Measurements from ENCODE around the gene OLFML1. TPM values are rescaled to one million over a fixed set of nuclear protein-coding genes. Genes with fewer than 3 reads are reported as not detected.
"Not testable (repeated sequence)": the region's sequence is repeated elsewhere in the genome, so short reads cannot be mapped to it uniquely, and the experiment has no call there.

OLFML1 gene
- total and polyA plus RNA-seq, 5 experiments from 2014 or later = 0.15 to 0.22 TPM; not detected in 3

- H3K27ac Mint-ChIP-seq = peak overlapping the region in 9 of 10 donors; percentile 32 to 98 (median 93)
- DNase-seq, ATAC-seq, H3K36me3 Mint-ChIP-seq, H3K27me3 Mint-ChIP-seq: not testable (repeated sequence)
- H3K4me1 Mint-ChIP-seq = peaks cover 30 to 51% (median 45%) of the 10 kb centered on the region in 4 donors
- POLR2A ChIA-PET = interaction anchor here (8.7 kb wide), 1 partner anchor 6 kb away, joined by 55 read pairs; no protein-coding TSS in a partner anchor
- peak overlapping the region in 3 of 10 donors; percentile 2 to 94 (median 13) for H3K4me3 Mint-ChIP-seq
- H3K9me3 Mint-ChIP-seq = peaks cover 0 to 11% (median 0%) of the 10 kb centered on the region in 9 donors
Measured at GRCh38 chr11:7517743-7518142, 32.4 kb downstream of the OLFML1 start.

- Mint-ChIP-seq H3K36me3 (peaks cover 0 to 4% (median 3%) of the 10 kb centered on the region in 3 donors), H3K9me3 (peaks cover 0 to 11% (median 0%) of the 10 kb centered on the region in 9 donors), H3K27me3 (peaks cover 0 to 2% (median 0%) of the 10 kb centered on the region in 5 donors), H3K4me3 (peak overlapping the region in 3 of 10 donors; percentile 30 to 58 (median 31)), H3K27ac (peak overlapping the region in 8 of 10 donors; percentile 50 to 98 (median 94)), H3K4me1 (peaks cover 34 to 46% (median 45%) of the 10 kb centered on the region in 4 donors)
- DNase-seq = no peak
- no peak for ATAC-seq
- POLR2A ChIA-PET = interaction anchor here (8.7 kb wide), 1 partner anchor 5 kb away, joined by 55 read pairs; no protein-coding TSS in a partner anchor
Measured at GRCh38 chr11:7518811-7519562, 33.7 kb downstream of the OLFML1 start.

DNA sequence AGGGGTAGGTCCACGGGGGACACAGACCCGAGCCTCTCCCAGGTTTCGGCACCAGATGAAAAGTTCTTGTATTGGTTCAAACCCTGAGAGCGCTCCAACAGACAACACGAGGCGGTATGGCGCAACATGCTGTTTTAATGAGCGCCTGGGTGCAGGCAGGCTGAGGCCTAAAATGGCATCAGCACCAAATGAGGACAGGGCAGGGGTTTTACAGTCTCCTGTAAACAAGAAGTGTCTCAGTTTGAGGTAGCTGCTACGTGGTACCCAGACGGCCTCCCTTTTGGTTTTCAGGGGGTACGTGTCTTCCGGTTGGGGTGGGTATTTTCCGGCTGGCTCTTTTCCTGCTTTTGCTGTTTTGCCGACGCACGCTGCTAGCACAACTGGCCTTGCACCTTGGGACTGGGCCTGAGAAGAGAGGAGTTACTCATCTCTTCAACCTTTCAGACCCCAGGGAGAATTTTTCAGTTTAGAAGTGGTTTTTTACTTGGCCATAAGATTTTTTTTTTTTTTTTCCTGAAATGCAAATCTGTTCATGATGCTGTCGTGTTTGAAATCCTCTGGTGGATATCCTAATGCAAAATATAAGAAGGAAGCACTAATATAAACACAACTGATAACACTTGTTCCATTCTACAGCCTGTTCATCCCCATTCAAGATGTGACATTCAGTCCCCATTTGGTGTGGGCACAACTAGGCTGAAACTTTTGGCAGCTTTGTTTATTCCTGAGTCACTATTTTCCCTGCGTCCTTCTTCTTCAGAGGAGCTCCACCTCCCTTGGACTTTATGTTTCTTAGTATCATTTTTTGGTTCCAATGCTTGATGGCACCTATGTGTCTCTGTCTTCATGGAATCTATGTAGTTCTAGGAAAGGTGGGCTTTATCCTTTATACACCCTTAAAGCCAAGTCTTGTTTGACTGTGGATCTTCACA is 35.0 kb downstream of the OLFML1 start:
- Mint-ChIP-seq H3K9me3 (peaks cover 0 to 11% (median 0%) of the 10 kb centered on the region in 9 donors), H3K27me3 (peaks cover 0 to under 1% (median 0%) of the 10 kb centered on the region in 5 donors), H3K4me3 (peak overlapping the region in 2 of 10 donors; percentile 24 to 76), H3K27ac (peak overlapping the region in 2 of 10 donors; percentile 21 to 48), H3K4me1 (peaks cover 36 to 48% (median 43%) of the 10 kb centered on the region in 4 donors), H3K36me3 (peaks cover 0 to 6% (median 3%) of the 10 kb centered on the region in 3 donors)
- ATAC-seq = peak; percentile 18 to 26
- POLR2A ChIA-PET = interaction anchor here (0.8 to 6.8 kb wide), 3 partner anchors 6 to 17 kb away, joined by 3 to 55 read pairs (median 3); partner anchors contain the start of gene PPFIBP2
- DNase-seq = no peak

- H3K4me1 Mint-ChIP-seq = peaks cover 34 to 50% (median 42%) of the 10 kb centered on the region in 4 donors
- no peaks in the 10 kb centered on the region for H3K27me3 Mint-ChIP-seq
Measured at GRCh38 chr11:7520981-7521487, 35.7 kb downstream of the OLFML1 start.

GRCh38 chr11:7522121-7522520 is 36.8 kb downstream of the OLFML1 start:
- POLR2A ChIA-PET = interaction anchor here (6.8 kb wide), 1 partner anchor 8 kb away, joined by 55 read pairs; the partner anchor contains the start of gene PPFIBP2
- Mint-ChIP-seq H3K36me3 (peaks cover 0 to 6% (median 3%) of the 10 kb centered on the region in 3 donors), H3K9me3 (peaks cover 0 to 11% (median 0%) of the 10 kb centered on the region in 9 donors), H3K27me3 (no peaks in the 10 kb centered on the region), H3K4me3 (no peak overlapping the region), H3K4me1 (peaks cover 31 to 49% (median 40%) of the 10 kb centered on the region in 4 donors), H3K27ac (no peak overlapping the region)
- DNase-seq = no peak
- no peak for ATAC-seq

More at GRCh38 chr11:7520981-7521487, 35.7 kb downstream of the OLFML1 start:
- no peak for DNase-seq
- ATAC-seq = peak in 1 of 2 donors; percentile 29
- H3K27ac Mint-ChIP-seq = no peak overlapping the region
- peaks cover 0 to 6% (median 3%) of the 10 kb centered on the region in 3 donors for H3K36me3 Mint-ChIP-seq
- no peak overlapping the region for H3K4me3 Mint-ChIP-seq
- H3K9me3 Mint-ChIP-seq = peaks cover 0 to 11% (median 0%) of the 10 kb centered on the region in 9 donors
- POLR2A ChIA-PET = interaction anchor here (0.8 to 6.8 kb wide), 3 partner anchors 7 to 16 kb away, joined by 3 to 55 read pairs (median 3); partner anchors contain the start of gene PPFIBP2

GRCh38 chr11:7522546-7522945 is 37.2 kb downstream of the OLFML1 start:
- Mint-ChIP-seq H3K4me1 (peaks cover 32 to 49% (median 43%) of the 10 kb centered on the region in 4 donors), H3K4me3 (no peak overlapping the region), H3K27me3 (no peaks in the 10 kb centered on the region), H3K9me3 (peaks cover 0 to 11% (median 0%) of the 10 kb centered on the region in 9 donors), H3K27ac (peak overlapping the region in 2 of 10 donors; percentile 33 to 44), H3K36me3 (peaks cover 0 to 6% (median 3%) of the 10 kb centered on the region in 3 donors)
- ATAC-seq (no peak), DNase-seq (no peak)
- POLR2A ChIA-PET = interaction anchor here (6.8 kb wide), 1 partner anchor 8 kb away, joined by 55 read pairs; the partner anchor contains the start of gene PPFIBP2

DNA sequence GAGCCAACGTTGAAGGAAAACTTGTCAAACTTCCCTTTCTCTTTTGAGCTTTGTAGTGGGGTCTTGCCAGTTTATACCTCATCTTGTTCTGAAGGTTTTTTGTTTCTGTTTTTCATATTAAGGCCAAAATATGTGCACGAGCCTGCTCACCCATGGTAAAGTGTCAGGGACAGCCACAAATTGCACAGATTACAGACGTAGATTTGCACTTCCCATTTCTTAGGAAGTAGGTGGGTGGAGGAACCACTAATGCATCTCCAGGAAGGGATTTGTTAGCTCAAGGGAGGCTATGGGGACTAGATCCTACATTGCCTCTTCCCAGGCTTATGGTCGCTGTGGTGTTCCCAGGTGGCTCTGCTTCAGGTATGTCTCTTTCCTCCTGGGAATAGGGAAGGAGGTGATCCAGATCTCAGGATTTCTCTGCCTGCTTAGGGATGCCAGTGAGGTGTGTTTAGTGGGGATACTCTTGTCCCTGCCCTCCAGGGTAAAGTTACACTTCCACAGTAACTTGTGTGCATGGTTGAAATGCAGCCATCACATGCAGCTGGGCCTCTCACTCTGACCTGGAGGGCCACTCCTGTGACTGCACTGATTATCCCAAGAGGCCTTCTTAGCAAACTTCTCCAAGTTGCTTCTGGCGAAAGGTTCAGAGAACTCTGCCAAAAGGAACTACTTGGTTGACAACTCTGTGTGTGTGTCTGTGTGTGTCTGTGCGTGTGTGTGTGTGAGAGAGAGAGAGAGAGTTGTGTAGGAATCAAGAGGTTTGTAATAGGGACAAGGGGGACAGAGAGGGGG is 38.3 kb downstream of the OLFML1 start:
- POLR2A ChIA-PET = interaction anchor here (6.8 kb wide), 1 partner anchor 9 kb away, joined by 55 read pairs; the partner anchor contains the start of gene PPFIBP2
- Mint-ChIP-seq H3K27ac (peak overlapping the region in 7 of 10 donors; percentile 13 to 83 (median 63)), H3K4me3 (peak overlapping the region in 2 of 10 donors; percentile 34 to 35), H3K4me1 (peaks cover 31 to 54% (median 45%) of the 10 kb centered on the region in 4 donors), H3K36me3 (peaks cover 0 to 3% (median 2%) of the 10 kb centered on the region in 3 donors), H3K27me3 (no peaks in the 10 kb centered on the region), H3K9me3 (peaks cover 0 to 5% (median 0%) of the 10 kb centered on the region in 9 donors)
- DNase-seq (no peak), ATAC-seq (no peak)

DNA sequence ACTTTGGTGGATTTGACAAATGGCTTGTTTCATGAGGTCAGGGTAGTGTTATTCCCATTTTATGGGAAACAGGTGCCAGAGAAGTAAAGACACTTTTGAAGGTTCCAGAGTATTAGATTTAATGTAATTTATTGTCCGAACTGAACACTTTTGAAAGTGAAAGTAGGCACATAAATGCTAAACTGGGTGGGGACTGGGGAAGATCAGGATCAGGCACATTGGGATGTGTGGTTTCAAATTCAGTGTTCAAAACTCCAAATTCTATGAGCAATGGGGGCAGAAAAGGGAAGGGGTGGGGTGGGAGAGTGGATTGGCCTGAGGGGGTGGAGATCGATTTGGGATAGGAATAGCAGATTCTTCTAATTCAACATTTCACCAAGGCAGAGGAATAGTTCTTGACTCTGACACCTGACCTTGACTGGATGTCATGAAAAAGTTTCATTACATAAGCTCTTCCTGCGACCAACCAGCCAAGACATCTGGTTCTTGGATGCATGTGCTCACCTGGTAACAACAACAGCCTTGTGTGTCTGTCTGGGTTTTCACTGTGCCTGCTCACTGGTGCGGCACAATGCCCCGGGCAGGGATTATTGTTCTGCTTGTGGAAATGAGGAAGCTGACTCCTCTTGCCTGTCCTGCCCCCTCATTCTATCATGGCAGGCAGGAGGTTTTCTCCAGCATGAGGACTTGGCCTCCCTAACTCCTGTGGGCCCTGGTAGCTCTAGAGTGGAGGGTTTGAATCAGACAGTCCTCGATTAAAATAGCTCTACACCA is 39.3 kb downstream of the OLFML1 start:
- ATAC-seq (no peak), DNase-seq (no peak)
- Mint-ChIP-seq H3K4me3 (peak overlapping the region in 3 of 10 donors; percentile 12 to 35 (median 32)), H3K4me1 (peaks cover 28 to 57% (median 46%) of the 10 kb centered on the region in 4 donors), H3K27me3 (no peaks in the 10 kb centered on the region), H3K9me3 (no peaks in the 10 kb centered on the region), H3K27ac (peak overlapping the region in 7 of 10 donors; percentile 13 to 83 (median 57)), H3K36me3 (peaks cover 0 to 2% (median 0%) of the 10 kb centered on the region in 3 donors)
- POLR2A ChIA-PET = interaction anchor here (6.8 kb wide), 1 partner anchor 10 kb away, joined by 55 read pairs; the partner anchor contains the start of gene PPFIBP2

- peak overlapping the region in 4 of 10 donors; percentile 21 to 81 (median 54) for H3K27ac Mint-ChIP-seq
- H3K36me3 Mint-ChIP-seq = peaks cover 0 to 2% (median 0%) of the 10 kb centered on the region in 3 donors
- H3K9me3 Mint-ChIP-seq = no peaks in the 10 kb centered on the region
- H3K27me3 Mint-ChIP-seq = no peaks in the 10 kb centered on the region
- peaks cover 28 to 65% (median 47%) of the 10 kb centered on the region in 4 donors for H3K4me1 Mint-ChIP-seq
- ATAC-seq = no peak
- peak overlapping the region in 3 of 10 donors; percentile 7 to 51 (median 17) for H3K4me3 Mint-ChIP-seq
- POLR2A ChIA-PET = interaction anchor here (6.8 kb wide), 1 partner anchor 11 kb away, joined by 55 read pairs; the partner anchor contains the start of gene PPFIBP2
- DNase-seq = no peak
Measured at GRCh38 chr11:7525424-7525823, 40.1 kb downstream of the OLFML1 start.

- H3K4me1 Mint-ChIP-seq = peaks cover 30 to 76% (median 58%) of the 10 kb centered on the region in 4 donors
- H3K36me3 Mint-ChIP-seq = peaks cover 0 to 2% (median 0%) of the 10 kb centered on the region in 3 donors
- DNase-seq (peak in 8 of 10 donors; percentile 21 to 80 (median 53)), ATAC-seq (peak; percentile 95 to 97)
- peak overlapping the region; percentile 2 to 80 (median 65) for H3K4me3 Mint-ChIP-seq
- H3K27me3 Mint-ChIP-seq = no peaks in the 10 kb centered on the region
- POLR2A ChIA-PET = interaction anchor here (1.0 to 6.8 kb wide), 2 partner anchors 13 to 64 kb away, joined by 3 to 55 read pairs; partner anchors contain the start of gene PPFIBP2
- H3K27ac Mint-ChIP-seq = peak overlapping the region; percentile 27 to 91 (median 73)
- no peaks in the 10 kb centered on the region for H3K9me3 Mint-ChIP-seq
Measured at GRCh38 chr11:7527029-7527428, 41.7 kb downstream of the OLFML1 start.

All from naive thymus-derived CD8-positive, alpha-beta T cell (primary cell).